ENCODE measurements around the gene EXOSC3. TPM values are rescaled to one million over a fixed set of nuclear protein-coding genes. Genes with fewer than 3 reads are reported as not detected.

Gene EXOSC3
- total and polyA plus RNA-seq, 2 of the 13 experiments (the other 11 are each of a cell fraction or from before 2014, with no cell fraction given) = 17.5 to 68.7 TPM

- TF ChIP-seq BCLAF1 (IDR thresholded peaks at IDR 0.05) (no peak), ZNF121 (CRISPR knock-in tag; IDR thresholded peaks at IDR 0.05) (no peak), ZNF766 (CRISPR knock-in tag; IDR thresholded peaks at IDR 0.05; ENCODE audit: borderline replicate concordance) (no peak), GATA4 (IDR thresholded peaks at IDR 0.05; ENCODE audit: borderline replicate concordance, low read depth) (0 out of 2 replicates have a peak, but pooled peaks have one; percentile 39), HOXA3 (CRISPR knock-in tag; IDR thresholded peaks at IDR 0.05) (peak; percentile 91), USF2 (IDR thresholded peaks at IDR 0.05; ENCODE audit: low read depth, low read length) (no peak), USF2 (CRISPR knock-in tag; IDR thresholded peaks at IDR 0.05; ENCODE audit: borderline replicate concordance) (peak; percentile 48; the same call in 1 of the 2 replicates), MLXIP (CRISPR knock-in tag; IDR thresholded peaks at IDR 0.05; ENCODE audit: borderline replicate concordance) (no peak), ZNF430 (CRISPR knock-in tag; IDR thresholded peaks at IDR 0.05) (no peak), ZNF720 (CRISPR knock-in tag; IDR thresholded peaks at IDR 0.05) (no peak), ZNF607 (CRISPR knock-in tag; IDR thresholded peaks at IDR 0.05; ENCODE audit: borderline replicate concordance) (no peak; the same call in 1 of the 2 replicates), ARNT2 (CRISPR knock-in tag; IDR thresholded peaks at IDR 0.05; ENCODE audit: low read depth) (peak; percentile 86), RXRA (CRISPR knock-in tag; IDR thresholded peaks at IDR 0.05) (peak; percentile 67), THAP9 (CRISPR knock-in tag; IDR thresholded peaks at IDR 0.05; ENCODE audit: borderline replicate concordance) (peak; percentile 92), MAFK (conservative IDR thresholded peaks at IDR 0.05 in 1 of 2, IDR thresholded peaks at IDR 0.05 in 1 of 2; ENCODE audit: low read length in 2 of 2) (no peak), ZNF383 (CRISPR knock-in tag; IDR thresholded peaks at IDR 0.05; ENCODE audit: borderline replicate concordance) (no peak), ZNF30 (CRISPR knock-in tag; IDR thresholded peaks at IDR 0.05) (peak; percentile 85; the same call in 1 of the 2 replicates)
These were observed at the start of gene EXOSC3 (continued) for GRCh38 chr9:37784616-37785483.
